GM06990 (cell line): Measurements from ENCODE around the gene OR5H14.

ENCODE experiments used
- DNase-seq: peaks from one replicate; pipeline ENCODE4 v3.0.0-alpha.2; 2011; ENCODE audit not compliant: insufficient read length; ENCODE audit errors: extremely low read depth
- H3K27me3 ChIP-seq: replicated peaks from 2 replicates; pipeline ENCODE4 v1.6.0; 2011; ENCODE audit warnings: low read length; ENCODE audit not compliant: control insufficient read depth, insufficient read depth
- H3K36me3 ChIP-seq: 2 replicates; pipeline ENCODE4 v1.5.1; 2011; ENCODE audit warnings: low read length; ENCODE audit not compliant: control insufficient read depth, insufficient read depth
- H3K4me3 ChIP-seq: replicated peaks from 2 replicates; pipeline ENCODE4 v1.5.1; 2011; ENCODE audit warnings: low read depth, mild to moderate bottlenecking, control low read depth, low read length
- CTCF ChIP-seq: IDR thresholded peaks from 2 replicates; pipeline ENCODE4 v1.5.1; 2011; ENCODE audit warnings: low read length, control low read depth, mild to moderate bottlenecking, inconsistent platforms; ENCODE audit not compliant: insufficient read depth, poor library complexity, severe bottlenecking

The OR5H14 gene

GRCh38 chr3:98147179-98147578 is at the start of gene OR5H14:
TSS of gene OR5H14 (plus strand) at chr3:98147479. CDS start at chr3:98149386, 1,907 bp downstream.
- no peaks in the 10 kb centered on the region for H3K36me3 ChIP-seq
- no peaks in the 10 kb centered on the region for H3K27me3 ChIP-seq
- DNase-seq, result no peak
- H3K4me3 ChIP-seq, result no peak within 1 kb of the TSS
- no peak for TF ChIP-seq CTCF

- TF ChIP-seq CTCF, result no peak
- Histone ChIP-seq H3K36me3 (no peaks in the 10 kb centered on the region), H3K27me3 (no peaks in the 10 kb centered on the region), H3K4me3 (no peak overlapping the region)
- no peak for DNase-seq
Measured at GRCh38 chr3:98099848-98100247, 47.4 kb upstream of the OR5H14 start.

- no peak overlapping the region for H3K4me3 ChIP-seq
- no peaks in the 10 kb centered on the region for H3K36me3 ChIP-seq
- TF ChIP-seq CTCF, result no peak
- H3K27me3 ChIP-seq, result no peaks in the 10 kb centered on the region
- no peak for DNase-seq
Measured at GRCh38 chr3:98108162-98108561, 39.1 kb upstream of the OR5H14 start.

- no peak for DNase-seq
Measured at GRCh38 chr3:98109807-98110549, 37.3 kb upstream of the OR5H14 start.

GRCh38 chr3:98110550-98110908 is 36.8 kb upstream of the OR5H14 start:
- H3K4me3 ChIP-seq, result no peak overlapping the region
- TF ChIP-seq CTCF, result no peak
- no peaks in the 10 kb centered on the region for H3K36me3 ChIP-seq
- DNase-seq, result no peak
- no peaks in the 10 kb centered on the region for H3K27me3 ChIP-seq

More at GRCh38 chr3:98109807-98110549, 37.3 kb upstream of the OR5H14 start:
- Histone ChIP-seq H3K27me3 (no peaks in the 10 kb centered on the region), H3K4me3 (no peak overlapping the region), H3K36me3 (no peaks in the 10 kb centered on the region)
- no peak for TF ChIP-seq CTCF
